Endothelial cell of umbilical vein (primary cell): ENCODE results near the gene CKS2. TPM values are rescaled to one million over a fixed set of nuclear protein-coding genes. Genes with fewer than 3 reads are reported as not detected.
A peak's percentile ranks its signal among the peaks of the same experiment; 100 is the strongest.

Experiments used
- BruUV-seq: library from RNA; stranded (reverse); fragments of 400-500 nt; replicated peaks from 2 replicates; lab custom pipeline; 2021; lab: Mats Ljungman, UMichigan
- CTCF ChIA-PET: fragments of 300-600, 350-600 bp; sonication (Branson Sonifier 250); formaldehyde crosslinking; loops from one replicate; lab custom pipeline; 2021; ENCODE audit warnings: antibody characterized with exemption, inconsistent platforms; lab: Charles Lee
- POLR2A ChIA-PET: fragments of 300-600, 350-600 bp; sonication (Branson Sonifier 250); formaldehyde crosslinking; loops from one replicate; lab custom pipeline; 2021; ENCODE audit warnings: antibody characterized with exemption, inconsistent platforms; lab: Charles Lee
- DNase-seq: peaks from one replicate; pipeline ENCODE4 v3.0.0-alpha.2; 2011; ENCODE audit warnings: low read depth, low spot score
- FAIRE-seq: peaks from 2 replicates; lab custom pipeline; 2011; peaks lifted over from hg19 to GRCh38; lab: Jason Lieb, UNC
- H2AFZ ChIP-seq: 2 replicates; pipeline ENCODE4 v1.6.0; 2012; ENCODE audit warnings: low read depth, low read length, control low read depth, inconsistent platforms
- H3K27ac ChIP-seq: 2 replicates; pipeline ENCODE4 v1.5.1; 2011; ENCODE audit warnings: low read depth, mild to moderate bottlenecking, control low read depth, low read length, moderate library complexity; ENCODE audit not compliant: insufficient read depth
- H3K27me3 ChIP-seq, 2 experiments: 2 replicates each; pipeline versions ENCODE4 v1.6.0 to v1.6.1; 2011; ENCODE audit warnings: low read length in 2 of 2, mixed read lengths in 1 of 2; ENCODE audit not compliant: control insufficient read depth in 2 of 2, insufficient read depth in 2 of 2
- H3K36me3 ChIP-seq, 2 experiments: 2 replicates in 1 of 2; 3 replicates in 1 of 2; pipeline ENCODE4 v1.5.1; 2011; ENCODE audit warnings: low read length in 2 of 2, mild to moderate bottlenecking in 1 of 2, moderate library complexity in 1 of 2; ENCODE audit not compliant: control insufficient read depth in 2 of 2, insufficient read depth in 2 of 2; ENCODE audit errors: extremely low read depth in 1 of 2
- H3K4me1 ChIP-seq: 3 replicates; pipeline ENCODE4 v1.5.1; 2011; ENCODE audit warnings: mild to moderate bottlenecking, low read length; ENCODE audit not compliant: control insufficient read depth, insufficient read depth; ENCODE audit errors: extremely low read depth
- H3K4me2 ChIP-seq: 2 replicates; pipeline ENCODE4 v1.6.1; 2011; ENCODE audit warnings: low read length, control low read depth, mixed read lengths; ENCODE audit not compliant: insufficient read depth
- H3K4me3 ChIP-seq, 3 experiments: fragments of 200-600 bp in 1 of 3; sonication (generic), shearing (Covaris generic) in 1 of 3; replicated peaks in 1 of 3; 2 replicates each; pipeline ENCODE4 v1.5.1; 2011 to 2016; ENCODE audit warnings: control low read depth in 3 of 3, low read length in 3 of 3, mild to moderate bottlenecking in 2 of 3, inconsistent platforms in 1 of 3, low read depth in 1 of 3, moderate library complexity in 1 of 3; ENCODE audit not compliant: insufficient read depth in 1 of 3
- H3K79me2 ChIP-seq: 2 replicates; pipeline ENCODE4 v1.6.0; 2012; ENCODE audit warnings: low read length, inconsistent platforms; ENCODE audit not compliant: control insufficient read depth, insufficient read depth
- H3K9ac ChIP-seq: replicated peaks from 2 replicates; pipeline ENCODE3; 2011; ENCODE audit warnings: low read length, control low read depth; ENCODE audit not compliant: insufficient read depth; ENCODE audit errors: extremely low read depth
- H3K9me1 ChIP-seq: replicated peaks from 3 replicates; pipeline ENCODE4 v1.6.0; 2011; ENCODE audit warnings: mild to moderate bottlenecking, low read length; ENCODE audit not compliant: control insufficient read depth, insufficient read depth; ENCODE audit errors: extremely low read depth
- H3K9me3 ChIP-seq: replicated peaks from 2 replicates; pipeline ENCODE4 v1.5.1; 2012; ENCODE audit warnings: low read length, inconsistent platforms; ENCODE audit not compliant: control insufficient read depth, insufficient read depth
- H4K20me1 ChIP-seq: replicated peaks from 2 replicates; pipeline ENCODE3; 2011; ENCODE audit warnings: mild to moderate bottlenecking, low read length; ENCODE audit not compliant: control insufficient read depth, insufficient read depth; ENCODE audit errors: extremely low read depth
- CTCF ChIP-seq, 2 donors: IDR thresholded peaks; 1 replicate in 1 of 2; 2 replicates in 1 of 2; pipeline ENCODE4 v1.5.1; 2011; ENCODE audit warnings: low read length in 2 of 2, mild to moderate bottlenecking in 2 of 2, moderate library complexity in 2 of 2, control low read depth in 1 of 2, inconsistent platforms in 1 of 2, low read depth in 1 of 2; ENCODE audit not compliant: insufficient read depth in 1 of 2; ENCODE audit errors: extremely low read depth in 1 of 2
- MYC ChIP-seq: IDR thresholded peaks from one replicate; pipeline ENCODE4 v1.6.1; 2011; ENCODE audit warnings: mild to moderate bottlenecking, low read depth, low read length
- POLR2A ChIP-seq: IDR thresholded peaks from 2 replicates; pipeline ENCODE4 v1.6.1; 2012; ENCODE audit warnings: low read depth, mild to moderate bottlenecking, control low read depth, low read length
- POLR2AphosphoS5 ChIP-seq: IDR thresholded peaks from 2 replicates; pipeline ENCODE4 v1.6.1; 2012; ENCODE audit warnings: low read depth, mild to moderate bottlenecking, control low read depth, low read length, moderate library complexity; ENCODE audit not compliant: insufficient read depth
- dilution Hi-C: fragments of 300-500 bp; cut with MboI; formaldehyde crosslinking; loops from one replicate; pipeline ENCODE4 v1.15.0; 2019; ENCODE audit warnings: low sequenced_read_pairs; ENCODE audit not compliant: extremely low pct_ligation_motif_present
- intact Hi-C: fragments of 100-400 bp; cut with micrococcal nuclease; formaldehyde crosslinking; loops from one replicate; pipeline ENCODE4 v1.10.0; 2022
- polyA plus RNA-seq, 4 experiments: library from polyadenylated mRNA; depleted of rRNA in 3 of 4; stranded (reverse) in 3 of 4; unstranded in 1 of 4; fragments of >200 nt; gene quantifications; 2 replicates each; pipeline versions ENCODE4 v1.2.1 to v1.2.3, GENCODE V29; 2011 to 2012; ENCODE audit warnings: missing spikeins in 1 of 4
- total RNA-seq: library from RNA; stranded (reverse); gene quantifications from 2 replicates; pipeline ENCODE4 v1.2.3, GENCODE V29; 2021

Gene CKS2
- total and polyA plus RNA-seq, 2 donors (not counting 3 experiments of a cell fraction or from before 2014, with no cell fraction given) = 153 to 269 TPM

GRCh38 chr9:89278551-89278950 is 32.4 kb upstream of the CKS2 start:
- POLR2A ChIA-PET = no interaction called here
- H3K27me3 ChIP-seq = no peaks in the 10 kb centered on the region
- FAIRE-seq (no peak), DNase-seq (no peak)
- no peak overlapping the region for H2AFZ ChIP-seq
- no peaks in the 10 kb centered on the region for H4K20me1 ChIP-seq
- no peak for TF ChIP-seq POLR2A
- TF ChIP-seq MYC = no peak
- intact Hi-C loops (loop anchor here (2.0 to 10.0 kb wide), 4 partner anchors 234 to 1328 kb away; no protein-coding TSS in a partner anchor), dilution Hi-C loops (no loop called here)
- H3K27ac ChIP-seq = no peak overlapping the region
- no TSS peak for BruUV-seq
- no peaks in the 10 kb centered on the region for H3K4me1 ChIP-seq
- H3K79me2 ChIP-seq = no peaks in the 10 kb centered on the region
- H3K4me2 ChIP-seq = no peak overlapping the region
- H3K9me3 ChIP-seq = no peaks in the 10 kb centered on the region
- H3K4me3 ChIP-seq = no peak overlapping the region
- H3K9me1 ChIP-seq = no peaks in the 10 kb centered on the region
- no peaks in the 10 kb centered on the region for H3K36me3 ChIP-seq
- no peak overlapping the region for H3K9ac ChIP-seq
- CTCF ChIA-PET = interaction anchor here (0.6 to 2.3 kb wide), 46 partner anchors 9 to 687 kb away, joined by 3 to 24 read pairs (median 5); no protein-coding TSS in a partner anchor

- BruUV-seq = no TSS peak
- ChIA-PET POLR2A (no interaction called here), CTCF (interaction anchor here (0.6 to 2.3 kb wide), 47 partner anchors 9 to 687 kb away, joined by 3 to 24 read pairs (median 5); no protein-coding TSS in a partner anchor)
- no peaks in the 10 kb centered on the region for H4K20me1 ChIP-seq
- peak; percentile 89 for FAIRE-seq
- intact Hi-C loops (loop anchor here (1.0 to 10.0 kb wide), 5 partner anchors 234 to 1328 kb away; no protein-coding TSS in a partner anchor), dilution Hi-C loops (no loop called here)
- H3K4me1 ChIP-seq = no peaks in the 10 kb centered on the region
- no peak overlapping the region for H3K4me2 ChIP-seq
- H3K4me3 ChIP-seq = no peak overlapping the region
- no peaks in the 10 kb centered on the region for H3K9me1 ChIP-seq
- H3K9ac ChIP-seq = no peak overlapping the region
- no peaks in the 10 kb centered on the region for H3K79me2 ChIP-seq
- peak; percentile 55 for DNase-seq
- H2AFZ ChIP-seq = no peak overlapping the region
- H3K27ac ChIP-seq = no peak overlapping the region
- H3K9me3 ChIP-seq = no peaks in the 10 kb centered on the region
- H3K27me3 ChIP-seq = no peaks in the 10 kb centered on the region
- no peaks in the 10 kb centered on the region for H3K36me3 ChIP-seq
- TF ChIP-seq CTCF (IDR thresholded peaks at IDR 0.05; ENCODE audit: extremely low read depth in 1 of 2, insufficient read depth in 1 of 2, low read depth in 1 of 2, low read length in 2 of 2) (peak; percentile 47 to 58), POLR2AphosphoS5 (no peak)
These were observed 31.8 kb upstream of the CKS2 start for GRCh38 chr9:89278997-89279739.
